Posterior cingulate gyrus (tissue), 11 donors: ENCODE results near the gene CCDC51.

Experiments
- DNase-seq, 10 donors: peaks; one replicate each; pipeline versions ENCODE4 v3.0.0 to v3.0.0-alpha.2; 2020 to 2021; ENCODE audit warnings: mixed read lengths in 3 of 10
- intact Hi-C: fragments of 100-400 bp; cut with DNase I; formaldehyde crosslinking; loops from one replicate; pipeline ENCODE4 v1.15.1; 2023

The CCDC51 gene

GRCh38 chr3:48398701-48399386 lies 41.1 kb downstream of the CCDC51 start:
- peak in 3 of 10 donors; percentile 8 to 81 (median 54) for DNase-seq
- intact Hi-C loops = no loop called here

- intact Hi-C loops = no loop called here
- peak in 1 of 10 donors; percentile 33 for DNase-seq
These were observed 41.9 kb downstream of the CCDC51 start for GRCh38 chr3:48397767-48398681.

GRCh38 chr3:48395714-48396113 lies 44.2 kb downstream of the CCDC51 start:
- intact Hi-C loops = no loop called here
- DNase-seq = peak in 1 of 10 donors; percentile 45

- no peak for DNase-seq
- intact Hi-C loops = no loop called here
These were observed 45.5 kb downstream of the CCDC51 start for GRCh38 chr3:48394391-48394790.

- no peak for DNase-seq
- intact Hi-C loops = no loop called here
These were observed 51.0 kb downstream of the CCDC51 start for GRCh38 chr3:48388966-48389365.

- DNase-seq = no peak
- intact Hi-C loops = no loop called here
These were observed 52.3 kb downstream of the CCDC51 start for GRCh38 chr3:48387634-48388033.
